Activated T-helper 1 cell treated with anti-CD3 and anti-CD28 coated beads, Interleukin-2, amount 50 U/mL, for 16 hours (primary cell): ENCODE data around the gene PXN.
A peak's percentile ranks its signal among the peaks of the same experiment; 100 is the strongest.
"Not testable (repeated sequence)": the region's sequence is repeated elsewhere in the genome, so short reads cannot be mapped to it uniquely, and the experiment has no call there.

ENCODE experiments used
- DNase-seq, 2 donors: peaks; one replicate each; pipeline ENCODE4 v3.0.0-alpha.2; 2020; ENCODE audit warnings: low read depth in 1 of 2, low spot score in 1 of 2

Gene PXN

GRCh38 chr12:120211904-120212283 lies 53.6 kb downstream of the PXN start:
- no peak for DNase-seq

- no peak for DNase-seq
These were observed 54.2 kb downstream of the PXN start for GRCh38 chr12:120211243-120211903.

- no peak for DNase-seq
These were observed 55.7 kb downstream of the PXN start for GRCh38 chr12:120209851-120210250.

- DNase-seq, result no peak
These were observed 58.3 kb downstream of the PXN start for GRCh38 chr12:120207227-120207626.

- DNase-seq, result not testable (repeated sequence)
These were observed 58.7 kb downstream of the PXN start for GRCh38 chr12:120206781-120207180.

- no peak for DNase-seq
These were observed 59.3 kb downstream of the PXN start for GRCh38 chr12:120206228-120206627.

GRCh38 chr12:120204171-120204570 lies 61.4 kb downstream of the PXN start:
- DNase-seq, result no peak

GRCh38 chr12:120200364-120200800 lies 65.1 kb downstream of the PXN start:
- no peak for DNase-seq

- peak in 1 of 2 donors; percentile 40 for DNase-seq
These were observed 65.8 kb downstream of the PXN start for GRCh38 chr12:120199595-120200306.

- no peak for DNase-seq
These were observed 66.5 kb downstream of the PXN start for GRCh38 chr12:120199025-120199424.

GRCh38 chr12:120197542-120197887 lies 68.0 kb downstream of the PXN start:
- no peak for DNase-seq

- not testable (repeated sequence) for DNase-seq
These were observed 68.6 kb downstream of the PXN start for GRCh38 chr12:120196817-120197541.

GRCh38 chr12:120196363-120196762 lies 69.2 kb downstream of the PXN start:
- DNase-seq, result no peak

GRCh38 chr12:120194534-120195395 lies 70.8 kb downstream of the PXN start, which contains the start of gene GCN1:
TSS of gene GCN1 (minus strand) at chr12:120194715. CDS start at chr12:120194697, 18 bp downstream.
- DNase-seq, result peak; percentile 75 to 84

GRCh38 chr12:120194226-120194533 lies 71.3 kb downstream of the PXN start:
- no peak for DNase-seq

- not testable (repeated sequence) for DNase-seq
These were observed 72.2 kb downstream of the PXN start for GRCh38 chr12:120193286-120193685.

GRCh38 chr12:120190985-120191480 lies 74.5 kb downstream of the PXN start:
- no peak for DNase-seq

- DNase-seq, result no peak
These were observed 75.1 kb downstream of the PXN start for GRCh38 chr12:120190386-120190785.

GRCh38 chr12:120186654-120187053 lies 78.9 kb downstream of the PXN start:
- DNase-seq, result no peak

- no peak for DNase-seq
These were observed 82.3 kb downstream of the PXN start for GRCh38 chr12:120183211-120183631.

- DNase-seq, result no peak
These were observed 83.4 kb downstream of the PXN start for GRCh38 chr12:120181991-120182631.
